GM12892 (cell line): ENCODE data around the gene NELFB.

Experiments used
- POLR2A ChIP-seq: IDR thresholded peaks from 2 replicates; pipeline ENCODE4 v1.6.1; 2011; ENCODE audit warnings: low read depth, low read length, control low read depth
- POLR2AphosphoS5 ChIP-seq: IDR thresholded peaks from 2 replicates; pipeline ENCODE4 v1.6.1; 2011; ENCODE audit warnings: low read depth, low read length, control low read depth
- TAF1 ChIP-seq: IDR thresholded peaks from 2 replicates; pipeline ENCODE4 v1.6.1; 2011; ENCODE audit warnings: low read depth, mild to moderate bottlenecking, control low read depth, low read length, borderline replicate concordance

- TF ChIP-seq TAF1, result no peak
- TF ChIP-seq POLR2AphosphoS5, result no peak
- no peak for TF ChIP-seq POLR2A
Observed at GRCh38 chr9:137294681-137295237, 39.6 kb downstream of the NELFB start.
